Activated naive CD4-positive, alpha-beta T cell treated with anti-CD3 and anti-CD28 coated beads, Interleukin-2, amount 50 U/mL, for 72 hours (primary cell): ENCODE data around the gene RAB11A. TPM values are rescaled to one million over a fixed set of nuclear protein-coding genes. Genes with fewer than 3 reads are reported as not detected.
"Not testable (repeated sequence)": the region's sequence is repeated elsewhere in the genome, so short reads cannot be mapped to it uniquely, and the experiment has no call there.

Experiments
- ATAC-seq, 2 donors: fragments of 150-1000 bp; cut with Tn5 transposase; 2 replicates each; pipeline ENCODE4 v1.10.0; 2021; ENCODE audit warnings: mild to moderate bottlenecking in 2 of 2, moderate library complexity in 2 of 2
- DNase-seq, 2 donors: peaks; one replicate each; pipeline ENCODE4 v3.0.0; 2021 to 2022; ENCODE audit warnings: low spot score in 2 of 2
- H3K27ac Mint-ChIP-seq, 2 donors: one replicate each; pipeline ENCODE4 v1.8.0; 2022; ENCODE audit warnings: mild to moderate bottlenecking in 2 of 2, mixed read lengths in 2 of 2
- H3K36me3 Mint-ChIP-seq, 2 donors: one replicate each; pipeline ENCODE4 v1.8.0; 2022; ENCODE audit warnings: mixed read lengths in 2 of 2
- H3K9me3 Mint-ChIP-seq, 2 donors: one replicate each; pipeline ENCODE4 v1.8.0; 2022; ENCODE audit warnings: mixed read lengths in 2 of 2
- total RNA-seq, 2 donors: library from RNA; stranded (reverse); gene quantifications; one replicate each; pipeline ENCODE4 v1.2.3, GENCODE V29; 2022

Gene RAB11A
- total RNA-seq, 2 donors from 2014 or later: 133 to 188 TPM

DNA sequence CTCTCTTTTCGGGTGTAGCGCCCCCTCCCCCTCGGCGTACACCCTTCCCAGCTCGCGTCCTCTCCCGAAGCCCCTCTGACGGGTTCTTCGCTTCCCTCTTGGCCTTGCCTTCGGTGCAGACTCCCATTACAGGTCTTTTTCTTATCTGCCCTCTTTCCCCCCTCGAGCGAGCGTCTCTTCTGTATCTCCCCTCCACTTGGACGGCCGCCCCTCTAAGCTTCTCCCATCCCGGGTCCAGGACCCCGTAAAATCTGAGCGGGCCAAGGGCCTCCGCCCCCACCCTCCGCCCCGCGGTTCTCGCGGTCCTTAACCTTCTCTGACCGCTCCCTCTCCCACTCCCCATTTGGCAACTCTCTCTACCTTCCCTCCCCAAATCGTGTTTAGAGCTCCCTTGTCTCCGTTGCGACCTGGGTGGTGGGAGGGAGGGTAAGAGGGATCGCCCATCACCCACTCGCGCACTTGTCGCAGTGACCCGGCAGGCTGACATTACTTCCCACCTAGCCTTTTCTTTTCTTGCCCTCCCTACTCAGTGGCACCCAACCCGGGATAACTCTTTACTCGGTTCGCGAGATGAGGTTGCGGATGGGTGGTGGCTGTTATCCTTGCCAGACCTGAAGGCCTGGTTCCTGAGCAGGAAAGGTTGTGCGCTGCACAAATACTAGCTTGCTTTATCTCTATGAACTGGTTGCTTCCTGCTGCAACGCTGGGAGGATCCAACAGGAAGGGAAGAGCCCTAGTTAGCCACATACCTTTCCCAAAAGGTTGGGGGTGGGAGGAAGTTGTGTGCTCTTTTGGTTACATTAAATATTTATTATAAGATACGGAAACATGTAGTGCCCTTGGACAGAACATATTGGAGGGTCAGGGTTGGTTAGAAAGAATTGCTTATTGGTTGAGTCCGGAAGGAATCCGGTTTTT lies 922 bp downstream of the RAB11A start:
- Mint-ChIP-seq H3K27ac (peak overlapping the region; percentile 98 to 100), H3K9me3 (no peaks in the 10 kb centered on the region), H3K36me3 (peaks cover 12 to 13% of the 10 kb centered on the region in 2 donors)
- peak in 1 of 2 donors; percentile 30 for DNase-seq
- no peak for ATAC-seq

DNA sequence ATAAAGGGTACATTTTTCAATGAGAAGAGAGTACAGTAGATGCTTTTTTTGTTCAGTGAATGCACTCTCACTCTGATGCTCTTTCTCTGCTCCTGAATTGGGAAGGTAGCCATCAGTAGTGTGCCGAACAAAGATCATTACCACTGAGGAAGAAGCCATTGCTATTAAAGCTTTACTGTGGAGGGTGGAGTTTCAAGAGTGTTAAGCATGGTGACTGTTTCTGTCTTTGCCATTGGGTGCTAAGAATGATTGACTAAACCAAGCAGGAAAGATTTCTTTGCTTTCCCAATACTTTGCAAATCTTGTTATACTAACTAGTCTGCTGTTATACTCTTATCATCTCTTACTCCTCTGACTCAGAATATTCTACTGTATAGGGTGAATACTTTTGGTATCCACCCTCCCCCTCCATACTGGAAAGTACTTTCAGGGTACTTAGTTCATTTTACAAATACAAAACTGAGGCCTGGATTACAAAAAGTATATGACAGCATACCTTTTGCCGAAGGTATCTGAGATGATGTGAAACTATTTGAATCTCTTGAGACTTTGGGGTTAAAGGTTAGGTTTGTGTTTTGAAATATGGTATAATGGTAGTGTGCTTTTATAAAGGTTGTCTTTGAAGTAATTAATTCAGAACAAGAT lies 1.7 kb downstream of the RAB11A start:
- DNase-seq: no peak
- peaks cover 12 to 13% of the 10 kb centered on the region in 2 donors for H3K36me3 Mint-ChIP-seq
- H3K9me3 Mint-ChIP-seq: no peaks in the 10 kb centered on the region
- H3K27ac Mint-ChIP-seq: peak overlapping the region; percentile 98 to 100
- ATAC-seq: peak in 1 of 2 donors; percentile 4

DNA sequence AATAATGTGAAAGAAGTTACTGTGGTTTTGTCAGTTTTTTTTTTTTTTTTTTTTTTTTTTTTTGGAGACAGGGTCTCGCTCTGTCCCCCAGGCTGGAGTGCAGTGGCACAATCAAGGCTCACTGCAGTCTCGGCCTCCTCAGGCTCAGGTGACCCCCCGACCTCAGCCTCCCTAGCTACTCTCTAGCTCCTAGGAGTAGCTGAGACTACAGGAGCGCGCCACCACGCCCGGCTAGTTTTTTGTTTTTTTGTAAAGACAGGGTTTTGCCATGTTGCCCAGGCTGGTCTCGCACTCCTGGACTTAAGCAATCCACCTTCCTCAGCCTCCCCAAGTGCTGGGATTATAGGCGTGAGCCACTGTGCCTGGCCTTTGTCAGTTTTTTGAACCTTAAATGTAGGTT lies 2.6 kb downstream of the RAB11A start:
- not testable (repeated sequence) for H3K9me3 Mint-ChIP-seq, ATAC-seq, DNase-seq, H3K27ac Mint-ChIP-seq
- peaks cover 12 to 13% of the 10 kb centered on the region in 2 donors for H3K36me3 Mint-ChIP-seq

DNA sequence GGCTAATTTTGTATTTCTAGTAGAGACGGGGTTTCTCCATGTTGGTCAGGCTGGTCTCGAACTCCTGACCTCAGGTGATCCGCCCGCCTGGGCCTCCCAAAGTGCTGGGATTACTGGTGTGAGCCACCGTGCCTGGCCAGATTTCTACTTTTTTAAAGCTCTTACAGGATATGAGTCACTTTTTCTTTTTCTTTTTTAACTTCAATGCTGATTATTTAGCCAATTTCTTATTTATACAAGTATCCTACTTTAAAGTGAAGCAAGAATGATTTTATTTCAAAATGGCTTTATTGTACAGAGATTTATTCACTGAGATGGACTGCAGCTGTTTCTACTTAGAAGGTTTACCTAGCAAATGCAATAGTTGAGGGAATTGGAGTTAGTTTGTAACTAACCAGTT lies 3.3 kb downstream of the RAB11A start:
- Mint-ChIP-seq H3K27ac (peak overlapping the region in 1 of 2 donors; percentile 45), H3K36me3 (peaks cover 12 to 13% of the 10 kb centered on the region in 2 donors)
- not testable (repeated sequence) for DNase-seq, ATAC-seq, H3K9me3 Mint-ChIP-seq

DNA sequence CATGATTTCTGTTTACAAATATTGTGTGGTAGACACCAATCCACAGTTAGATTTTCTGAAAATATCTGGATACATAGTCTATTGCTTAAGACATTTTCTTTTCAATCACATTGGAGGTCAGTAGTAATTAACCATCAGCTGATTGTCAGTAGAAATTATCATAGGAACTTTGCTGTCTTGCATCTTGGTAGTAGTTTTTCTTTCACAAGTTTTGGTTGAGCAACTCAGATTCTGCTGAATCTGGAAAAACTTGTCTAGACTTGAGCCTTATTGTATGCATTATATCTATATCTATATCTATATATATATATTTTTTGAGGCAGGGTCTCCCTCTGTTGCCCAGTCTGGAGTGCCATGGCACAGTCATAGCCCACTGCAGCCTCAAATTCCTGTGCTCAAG lies 4.0 kb downstream of the RAB11A start:
- Mint-ChIP-seq H3K27ac (peak overlapping the region in 1 of 2 donors; percentile 31), H3K36me3 (peaks cover 12 to 13% of the 10 kb centered on the region in 2 donors), H3K9me3 (no peaks in the 10 kb centered on the region)
- ATAC-seq (no peak), DNase-seq (no peak)

DNA sequence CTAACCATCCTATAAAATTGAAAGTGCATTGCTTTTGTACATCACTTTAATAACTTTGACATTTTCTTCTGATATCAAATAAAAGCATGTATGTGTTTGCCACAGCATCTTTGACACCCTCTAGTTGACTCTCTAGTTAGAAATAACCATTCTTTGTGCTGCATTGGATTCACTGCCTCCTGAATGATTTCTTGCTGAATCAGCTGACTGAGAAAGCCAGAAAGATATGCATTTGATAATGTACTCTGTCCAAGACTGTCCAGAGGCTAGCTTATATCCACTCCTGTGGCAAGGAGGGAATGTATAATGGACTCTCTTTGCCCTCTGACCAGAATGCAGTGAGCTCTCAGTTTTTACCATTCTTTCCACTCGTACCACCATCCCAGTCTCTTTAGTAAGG lies 6.2 kb downstream of the RAB11A start:
- DNase-seq: no peak
- no peak for ATAC-seq
- Mint-ChIP-seq H3K27ac (no peak overlapping the region), H3K9me3 (no peaks in the 10 kb centered on the region), H3K36me3 (peaks cover under 1 to 7% of the 10 kb centered on the region in 2 donors)

DNA sequence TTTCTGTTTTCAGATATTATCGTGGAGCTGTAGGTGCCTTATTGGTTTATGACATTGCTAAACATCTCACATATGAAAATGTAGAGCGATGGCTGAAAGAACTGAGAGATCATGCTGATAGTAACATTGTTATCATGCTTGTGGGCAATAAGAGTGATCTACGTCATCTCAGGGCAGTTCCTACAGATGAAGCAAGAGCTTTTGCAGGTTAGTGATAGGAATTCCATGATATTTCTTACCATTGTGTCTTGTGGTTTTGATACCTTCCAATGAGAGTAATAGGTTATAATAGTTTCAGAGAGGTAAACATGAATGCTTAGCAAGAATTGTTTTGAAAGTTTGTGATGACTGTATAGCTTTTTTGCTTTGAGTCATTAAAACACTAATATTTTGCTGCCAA lies 8.5 kb downstream of the RAB11A start:
- no peaks in the 10 kb centered on the region for H3K9me3 Mint-ChIP-seq
- H3K27ac Mint-ChIP-seq: peak overlapping the region in 1 of 2 donors; percentile 56
- DNase-seq (no peak), ATAC-seq (peak in 1 of 2 donors; percentile 82)
- peaks cover 0 to 6% of the 10 kb centered on the region in 2 donors for H3K36me3 Mint-ChIP-seq

DNA sequence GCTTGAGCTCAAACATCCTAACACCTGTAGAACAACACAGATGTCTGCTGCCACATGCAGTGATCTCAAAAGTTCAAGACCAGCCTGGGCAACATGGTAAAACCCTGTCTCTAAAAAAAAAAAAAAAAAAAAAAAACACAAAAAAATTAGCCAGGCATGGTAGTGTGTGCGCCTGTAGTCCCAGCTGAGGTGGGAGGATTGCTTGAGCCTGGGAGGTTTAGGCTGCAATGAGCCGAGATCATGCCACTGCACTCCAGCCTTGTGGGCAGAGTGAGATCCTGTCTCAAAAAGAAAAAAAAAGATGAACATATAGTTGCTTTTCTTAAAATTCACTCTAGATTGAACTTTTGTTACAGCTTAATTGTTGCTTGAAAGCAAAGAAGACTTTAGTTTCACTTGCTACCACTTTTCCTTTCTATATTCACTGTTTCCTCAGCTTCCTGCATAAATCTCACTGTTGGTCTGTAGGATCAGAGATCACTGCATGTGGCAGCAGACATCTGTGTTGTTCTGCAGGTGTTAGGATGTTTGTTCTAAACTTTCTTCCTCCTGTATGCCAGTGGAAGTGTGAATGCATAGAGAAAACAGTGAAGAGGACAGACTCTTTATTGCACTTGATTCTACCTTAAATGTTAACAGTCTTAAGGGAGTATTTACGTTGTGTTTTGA lies 12.6 kb downstream of the RAB11A start:
- peaks cover 6 to 28% of the 10 kb centered on the region in 2 donors for H3K36me3 Mint-ChIP-seq
- peak in 1 of 2 donors; percentile 50 for ATAC-seq
- peak overlapping the region in 1 of 2 donors; percentile 32 for H3K27ac Mint-ChIP-seq
- no peaks in the 10 kb centered on the region for H3K9me3 Mint-ChIP-seq
- no peak for DNase-seq

DNA sequence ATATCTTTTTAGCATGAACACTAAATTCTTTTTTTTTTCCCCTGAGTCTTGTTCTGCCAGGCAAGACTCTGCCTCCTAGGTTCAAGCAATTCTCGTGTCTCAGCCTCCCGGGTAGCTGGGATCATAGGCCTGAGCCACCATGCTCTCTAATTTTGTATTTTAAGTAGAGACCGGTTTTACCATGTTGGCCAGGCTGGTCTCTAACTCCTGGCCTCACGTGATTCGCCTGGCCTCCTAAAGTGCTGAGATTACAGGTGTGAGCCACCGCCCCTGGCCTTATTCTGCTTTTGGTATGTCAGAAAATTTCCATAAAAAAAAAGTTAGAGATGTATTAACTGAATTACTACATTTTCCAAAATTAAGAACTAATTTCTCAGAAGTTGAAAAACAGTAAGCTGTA lies 14.3 kb downstream of the RAB11A start:
- Mint-ChIP-seq H3K9me3 (no peaks in the 10 kb centered on the region), H3K27ac (peak overlapping the region in 1 of 2 donors; percentile 20), H3K36me3 (peaks cover 6 to 40% of the 10 kb centered on the region in 2 donors)
- DNase-seq (no peak), ATAC-seq (no peak)

DNA sequence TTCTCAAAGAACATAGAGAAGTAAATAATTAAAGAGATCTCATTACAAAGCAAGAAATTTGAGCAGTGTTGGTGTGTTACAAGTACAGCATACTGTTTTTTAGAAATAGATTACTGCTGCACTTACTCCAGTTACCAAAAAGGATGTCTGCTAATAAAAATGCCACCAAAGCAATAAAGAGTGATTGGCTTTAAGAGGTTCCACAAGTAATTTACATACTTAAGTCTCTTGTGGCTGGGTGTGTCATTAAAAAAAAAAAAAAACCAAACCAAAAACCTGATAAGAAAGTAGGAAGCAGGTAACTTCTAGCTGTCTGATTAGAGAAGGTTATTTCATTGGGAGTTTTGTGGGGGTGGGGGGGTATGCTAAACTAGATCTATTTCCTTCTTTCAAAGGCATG lies 15.2 kb downstream of the RAB11A start:
- Mint-ChIP-seq H3K27ac (no peak overlapping the region), H3K9me3 (no peaks in the 10 kb centered on the region), H3K36me3 (peaks cover 6 to 41% of the 10 kb centered on the region in 2 donors)
- DNase-seq (no peak), ATAC-seq (no peak)

DNA sequence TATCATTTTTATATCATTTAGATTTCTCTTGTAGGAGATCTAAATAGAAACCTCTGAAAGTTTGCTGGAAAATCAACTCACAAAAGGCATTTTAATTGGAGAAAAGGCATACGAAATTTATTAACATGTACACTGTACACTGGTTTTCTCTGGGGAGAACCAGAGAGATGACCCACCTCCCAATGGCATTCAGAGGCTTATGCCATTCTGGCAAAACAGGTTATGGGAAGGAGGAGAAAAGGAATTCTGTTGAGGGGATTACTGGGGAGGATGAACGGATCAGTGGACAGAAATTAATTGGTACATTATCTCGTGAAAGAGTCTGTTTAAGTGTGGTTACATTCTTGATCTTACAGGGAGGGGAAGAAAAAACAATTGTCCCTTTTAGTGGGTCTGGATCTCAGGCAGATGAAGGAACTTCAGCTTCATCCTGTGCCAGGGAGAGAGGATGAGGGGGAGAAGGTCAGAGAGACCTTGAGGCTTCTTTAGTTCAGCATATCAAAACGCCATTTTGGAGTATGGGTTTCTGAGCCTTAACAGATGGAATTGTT lies 16.5 kb downstream of the RAB11A start:
- Mint-ChIP-seq H3K36me3 (peaks cover 6 to 44% of the 10 kb centered on the region in 2 donors), H3K9me3 (no peaks in the 10 kb centered on the region), H3K27ac (peak overlapping the region in 1 of 2 donors; percentile 33)
- ATAC-seq (no peak), DNase-seq (no peak)

DNA sequence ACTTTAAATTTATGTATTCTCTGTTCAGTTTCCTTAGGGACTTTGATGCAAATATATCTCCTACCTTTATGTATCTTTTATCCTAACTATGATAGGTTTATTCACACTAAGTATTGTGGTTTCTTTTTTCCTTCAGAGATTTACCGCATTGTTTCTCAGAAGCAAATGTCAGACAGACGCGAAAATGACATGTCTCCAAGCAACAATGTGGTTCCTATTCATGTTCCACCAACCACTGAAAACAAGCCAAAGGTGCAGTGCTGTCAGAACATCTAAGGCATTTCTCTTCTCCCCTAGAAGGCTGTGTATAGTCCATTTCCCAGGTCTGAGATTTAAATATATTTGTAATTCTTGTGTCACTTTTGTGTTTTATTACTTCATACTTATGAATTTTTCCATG lies 18.3 kb downstream of the RAB11A start:
- Mint-ChIP-seq H3K9me3 (no peaks in the 10 kb centered on the region), H3K27ac (peak overlapping the region; percentile 93 to 97), H3K36me3 (peaks cover 6 to 52% of the 10 kb centered on the region in 2 donors)
- ATAC-seq (peak; percentile 95 to 98), DNase-seq (peak in 1 of 2 donors; percentile 52)

DNA sequence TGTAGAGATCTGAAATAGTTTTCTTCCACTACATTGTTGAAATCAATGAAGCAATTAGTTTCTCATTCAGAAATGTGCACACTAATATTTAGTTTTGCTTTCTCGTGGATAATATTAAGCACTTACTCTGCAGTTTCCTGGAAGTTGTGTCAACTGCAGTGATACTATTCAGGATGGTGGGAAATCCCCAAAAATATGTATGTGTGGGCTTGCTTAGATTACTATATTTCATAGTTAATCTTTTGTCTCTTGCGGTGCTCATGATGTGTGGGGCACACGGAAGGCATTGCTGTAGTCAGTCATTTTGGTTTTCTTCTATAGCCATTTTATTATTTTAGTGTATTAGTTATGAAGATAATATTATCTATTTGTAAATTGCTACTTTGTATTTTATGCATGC lies 19.7 kb downstream of the RAB11A start:
- peak overlapping the region; percentile 57 to 93 for H3K27ac Mint-ChIP-seq
- H3K36me3 Mint-ChIP-seq: peaks cover 6 to 49% of the 10 kb centered on the region in 2 donors
- H3K9me3 Mint-ChIP-seq: no peaks in the 10 kb centered on the region
- no peak for DNase-seq
- peak; percentile 38 to 47 for ATAC-seq

DNA sequence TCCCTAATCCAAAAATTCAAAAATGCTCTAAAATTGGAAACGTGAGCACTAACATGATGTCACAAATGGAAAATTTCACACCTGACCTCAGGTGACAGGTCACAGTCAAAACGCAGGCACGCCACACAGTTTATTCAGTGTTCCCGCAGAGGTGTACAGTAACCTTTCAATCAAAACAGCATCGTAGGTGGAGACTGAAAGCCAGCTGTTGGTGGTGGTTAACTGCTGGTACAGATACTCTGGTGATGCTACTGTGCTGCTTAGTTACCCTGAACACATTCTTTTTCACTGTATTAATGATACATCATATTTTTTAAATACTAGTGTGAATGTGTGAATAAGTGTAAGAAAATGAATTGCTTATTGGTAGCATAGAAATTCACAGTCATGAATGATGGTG lies 23.8 kb downstream of the RAB11A start:
- Mint-ChIP-seq H3K9me3 (no peaks in the 10 kb centered on the region), H3K27ac (no peak overlapping the region), H3K36me3 (peaks cover 0 to 26% of the 10 kb centered on the region in 2 donors)
- DNase-seq: no peak
- ATAC-seq: peak; percentile 59 to 77

DNA sequence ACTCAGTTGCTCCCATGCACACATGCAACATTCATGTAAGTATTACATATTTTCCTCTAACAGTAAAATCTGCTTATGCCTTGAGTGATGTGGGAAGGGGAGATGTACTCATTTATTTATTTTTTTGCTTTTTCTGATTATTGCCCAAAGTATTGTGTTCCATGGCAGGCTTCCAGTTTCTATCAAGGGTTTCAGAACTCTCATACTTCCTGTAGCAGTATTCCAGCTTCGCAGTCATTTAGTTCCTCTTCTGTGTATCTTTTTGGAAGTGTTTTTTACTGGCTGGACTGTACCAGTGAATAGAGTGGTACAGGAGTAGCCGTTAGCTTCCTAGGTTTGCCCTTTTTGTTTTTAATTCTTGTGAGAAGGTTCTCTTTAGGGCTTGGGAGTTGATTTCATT lies 26.9 kb downstream of the RAB11A start:
- Mint-ChIP-seq H3K36me3 (peaks cover 0 to 9% of the 10 kb centered on the region in 2 donors), H3K9me3 (no peaks in the 10 kb centered on the region), H3K27ac (peak overlapping the region in 1 of 2 donors; percentile 25)
- DNase-seq (no peak), ATAC-seq (no peak)

DNA sequence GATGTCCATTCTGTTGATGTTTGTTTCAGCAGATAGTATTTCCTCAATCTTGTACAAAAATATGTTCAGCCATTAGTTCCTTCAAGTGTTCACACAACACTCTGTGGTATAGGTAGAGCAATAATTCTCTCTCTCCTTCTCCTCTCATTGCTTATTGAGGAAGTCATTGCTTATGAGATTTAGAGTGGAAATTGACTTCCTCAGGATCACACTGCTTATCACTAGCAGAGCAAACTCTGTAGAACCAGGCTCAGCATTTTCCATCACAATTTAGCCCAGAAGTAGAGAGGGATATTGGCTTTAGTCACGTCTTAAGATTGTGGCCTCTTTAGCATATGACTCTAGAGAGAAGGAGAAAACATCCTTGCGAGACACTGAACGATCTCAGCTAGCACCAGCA lies 31.2 kb downstream of the RAB11A start:
- ATAC-seq (no peak), DNase-seq (no peak)
- Mint-ChIP-seq H3K36me3 (no peaks in the 10 kb centered on the region), H3K27ac (no peak overlapping the region), H3K9me3 (no peaks in the 10 kb centered on the region)
